ENCODE measurements around the gene ABHD17B.

The ABHD17B gene

GRCh38 chr9:71929791-71930440 lies 18.9 kb upstream of the ABHD17B start:
- Histone ChIP-seq H3K4me1 (ENCODE audit: control insufficient read depth in 1 of 2, insufficient read depth in 1 of 2, low read depth in 1 of 2, low read length in 1 of 2) (no peaks in the 10 kb centered on the region), H3K36me3 (no peaks in the 10 kb centered on the region), H3K9me3 (no peaks in the 10 kb centered on the region), H3K4me3 (ENCODE audit: low read depth in 1 of 2, low read length in 1 of 2) (no peak overlapping the region), H3K27me3 (no peaks in the 10 kb centered on the region), H3K27ac (no peak overlapping the region)
- no peak for TF ChIP-seq CTCF (IDR thresholded peaks at IDR 0.05)

- H3K4me1 ChIP-seq (ENCODE audit: control insufficient read depth in 1 of 2, insufficient read depth in 1 of 2, low read depth in 1 of 2, low read length in 1 of 2) = no peaks in the 10 kb centered on the region
- H3K36me3 ChIP-seq = no peaks in the 10 kb centered on the region
- H3K4me3 ChIP-seq (ENCODE audit: low read depth in 1 of 2, low read length in 1 of 2) = no peak overlapping the region
- no peaks in the 10 kb centered on the region for H3K27me3 ChIP-seq
- no peak for TF ChIP-seq CTCF (IDR thresholded peaks at IDR 0.05)
- H3K27ac ChIP-seq = no peak overlapping the region
- no peaks in the 10 kb centered on the region for H3K9me3 ChIP-seq
Measured at GRCh38 chr9:71929223-71929622, 18.2 kb upstream of the ABHD17B start.

- H3K27me3 ChIP-seq = no peaks in the 10 kb centered on the region
Measured at GRCh38 chr9:71928806-71929205, 17.8 kb upstream of the ABHD17B start.

GRCh38 chr9:71928376-71928775 lies 17.4 kb upstream of the ABHD17B start:
- Histone ChIP-seq H3K27ac (no peak overlapping the region), H3K4me1 (ENCODE audit: control insufficient read depth in 1 of 2, insufficient read depth in 1 of 2, low read depth in 1 of 2, low read length in 1 of 2) (no peaks in the 10 kb centered on the region), H3K27me3 (no peaks in the 10 kb centered on the region), H3K4me3 (ENCODE audit: low read depth in 1 of 2, low read length in 1 of 2) (no peak overlapping the region), H3K9me3 (no peaks in the 10 kb centered on the region), H3K36me3 (no peaks in the 10 kb centered on the region)
- TF ChIP-seq CTCF (IDR thresholded peaks at IDR 0.05) = no peak

More at GRCh38 chr9:71928806-71929205, 17.8 kb upstream of the ABHD17B start:
- Histone ChIP-seq H3K9me3 (no peaks in the 10 kb centered on the region), H3K36me3 (no peaks in the 10 kb centered on the region), H3K27ac (no peak overlapping the region), H3K4me1 (ENCODE audit: control insufficient read depth in 1 of 2, insufficient read depth in 1 of 2, low read depth in 1 of 2, low read length in 1 of 2) (no peaks in the 10 kb centered on the region), H3K4me3 (ENCODE audit: low read depth in 1 of 2, low read length in 1 of 2) (no peak overlapping the region)
- TF ChIP-seq CTCF (IDR thresholded peaks at IDR 0.05) = no peak

GRCh38 chr9:71925834-71926233 lies 14.8 kb upstream of the ABHD17B start:
- Histone ChIP-seq H3K4me3 (ENCODE audit: low read depth in 1 of 2, low read length in 1 of 2) (no peak overlapping the region), H3K27ac (no peak overlapping the region), H3K4me1 (ENCODE audit: control insufficient read depth in 1 of 2, insufficient read depth in 1 of 2, low read depth in 1 of 2, low read length in 1 of 2) (no peaks in the 10 kb centered on the region), H3K27me3 (no peaks in the 10 kb centered on the region), H3K36me3 (no peaks in the 10 kb centered on the region), H3K9me3 (no peaks in the 10 kb centered on the region)
- TF ChIP-seq CTCF (IDR thresholded peaks at IDR 0.05) = no peak

All from neutrophil (primary cell).